Endodermal cell (in vitro differentiated cells): ENCODE results near the gene AGPS. TPM values are rescaled to one million over a fixed set of nuclear protein-coding genes. Genes with fewer than 3 reads are reported as not detected.

Source experiments
- DNase-seq: peaks from one replicate; pipeline ENCODE4 v3.0.0-alpha.2; 2017
- H3K27ac ChIP-seq: 2 replicates; pipeline ENCODE4 v1.5.1; 2013; ENCODE audit warnings: mild to moderate bottlenecking, low read depth, low read length, moderate library complexity
- H3K27me3 ChIP-seq: 2 replicates; pipeline ENCODE4 v1.6.1; 2013; ENCODE audit warnings: mild to moderate bottlenecking, low read length, moderate library complexity; ENCODE audit not compliant: insufficient read depth, control insufficient read depth, poor library complexity, severe bottlenecking
- H3K36me3 ChIP-seq: 2 replicates; pipeline ENCODE4 v1.7.0; 2013; ENCODE audit warnings: mild to moderate bottlenecking, low read length, moderate library complexity; ENCODE audit not compliant: control insufficient read depth, insufficient read depth
- H3K4me1 ChIP-seq: one replicate; pipeline ENCODE4 v1.7.0; 2013; ENCODE audit warnings: low read length; ENCODE audit not compliant: control insufficient read depth, insufficient read depth
- H3K4me3 ChIP-seq: 2 replicates; pipeline ENCODE4 v1.5.1; 2013; ENCODE audit warnings: mild to moderate bottlenecking, low read length, moderate library complexity
- H3K9ac ChIP-seq: 2 replicates; pipeline ENCODE4 v1.6.1; 2013; ENCODE audit warnings: mild to moderate bottlenecking, low read length, moderate library complexity; ENCODE audit not compliant: poor library complexity, severe bottlenecking; ENCODE audit errors: extremely low read depth
- H3K9me3 ChIP-seq: 2 replicates; pipeline ENCODE4 v1.6.1; 2013; ENCODE audit warnings: mild to moderate bottlenecking, low read length, moderate library complexity; ENCODE audit not compliant: control insufficient read depth
- H3K27ac Mint-ChIP-seq: 2 replicates; pipeline ENCODE4 v1.8.0; 2020; ENCODE audit warnings: mixed read lengths
- H3K27me3 Mint-ChIP-seq: 2 replicates; pipeline ENCODE4 v1.8.0; 2021; ENCODE audit warnings: mild to moderate bottlenecking, mixed read lengths; ENCODE audit not compliant: insufficient read depth
- H3K36me3 Mint-ChIP-seq: 2 replicates; pipeline ENCODE4 v1.8.0; 2020; ENCODE audit warnings: low read depth, mixed read lengths
- H3K4me1 Mint-ChIP-seq: 2 replicates; pipeline ENCODE4 v1.8.0; 2020; ENCODE audit warnings: mixed read lengths
- H3K4me3 Mint-ChIP-seq: 2 replicates; pipeline ENCODE4 v1.8.0; 2020; ENCODE audit warnings: mild to moderate bottlenecking, moderate library complexity, mixed read lengths
- H3K9me3 Mint-ChIP-seq: 2 replicates; pipeline ENCODE4 v1.8.0; 2020; ENCODE audit warnings: mild to moderate bottlenecking, mixed read lengths
- WGBS, 2 experiments: methylation state at CpG; one replicate each; pipeline versions ENCODE4 v1.1.5 to v1.1.7; 2013; ENCODE audit warnings: missing lambda C conversion rate in 2 of 2, mixed read lengths in 1 of 2; ENCODE audit not compliant: insufficient coverage in 1 of 2, insufficient read length in 1 of 2; 5-methylcytosine and 5-hydroxymethylcytosine counted together
- total RNA-seq, 2 donors: library from RNA; stranded (reverse); fragmentation: NEBNext Ultra II Directional in 1 of 2; extraction: Animal tissue kit (Norgen Biotek cat#: 25700) in 1 of 2; gene quantifications; 2 replicates in 1 of 2; 3 replicates in 1 of 2; pipeline ENCODE4 v1.2.1, GENCODE V29; 2021
- TF ChIP-seq, protein P1 (sequence below): fragments of 200-600 bp; sonication (generic); conservative IDR thresholded peaks from 2 replicates; pipeline ENCODE4 v1.5.0; 2021; ENCODE audit warnings: antibody characterized with exemption, mild to moderate bottlenecking

The AGPS gene
- total RNA-seq, 2 donors from 2014 or later, result 76.8 to 86.1 TPM

DNA sequence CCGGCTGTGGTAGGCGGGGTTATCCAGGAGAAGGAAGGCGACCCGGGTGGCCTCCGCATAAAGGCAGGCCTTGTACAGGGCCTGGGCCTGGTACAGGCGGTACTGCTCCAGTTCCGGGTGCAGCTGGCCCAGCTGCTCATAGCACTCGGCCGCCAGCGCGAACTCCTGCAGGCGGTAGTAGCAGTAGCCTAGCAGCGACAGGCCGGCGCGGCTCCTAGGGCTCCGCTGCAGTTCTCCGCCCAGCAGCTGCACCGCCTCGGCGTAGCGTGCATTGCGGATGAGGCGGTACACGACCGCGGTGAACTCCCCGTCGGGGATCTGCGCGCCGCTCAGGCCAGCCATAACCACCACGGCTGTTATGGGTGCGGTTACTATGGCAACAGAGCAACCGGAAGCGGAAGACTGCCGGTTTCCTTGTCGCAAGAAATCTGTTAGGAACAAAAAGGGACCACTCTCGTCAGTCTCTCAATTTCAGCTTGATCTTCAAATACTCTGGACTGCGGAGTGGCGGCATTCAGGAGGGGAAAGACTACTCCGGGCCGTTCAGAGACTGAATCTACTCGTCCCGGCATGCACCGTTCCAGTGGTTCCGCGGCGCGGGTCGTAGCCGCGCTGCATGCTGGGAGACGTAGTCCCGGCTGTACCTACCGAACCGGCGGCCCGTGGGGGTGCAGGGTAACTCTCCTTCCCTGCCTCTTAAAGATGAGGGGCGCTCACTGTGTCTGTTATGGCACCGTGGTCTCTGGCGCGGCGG is 160.0 kb downstream of the AGPS start:
- Histone ChIP-seq H3K27me3 (no peaks in the 10 kb centered on the region), H3K27ac (peak overlapping the region; percentile 96), H3K36me3 (no peaks in the 10 kb centered on the region), H3K4me3 (peak overlapping the region; percentile 96), H3K4me1 (no peaks in the 10 kb centered on the region), H3K9me3 (peaks cover 6% of the 10 kb centered on the region), H3K9ac (peak overlapping the region; percentile 98)
- Mint-ChIP-seq H3K4me3 (peak overlapping the region; percentile 80), H3K4me1 (no peaks in the 10 kb centered on the region), H3K27me3 (no peaks in the 10 kb centered on the region), H3K9me3 (peaks cover 8% of the 10 kb centered on the region), H3K27ac (peak overlapping the region; percentile 99), H3K36me3 (peaks cover 2% of the 10 kb centered on the region)
- WGBS, 2 experiments, result 0 to 2% methylated on average over 10 to 64 of the region's 64 CpGs
- TF ChIP-seq, protein P1, sequence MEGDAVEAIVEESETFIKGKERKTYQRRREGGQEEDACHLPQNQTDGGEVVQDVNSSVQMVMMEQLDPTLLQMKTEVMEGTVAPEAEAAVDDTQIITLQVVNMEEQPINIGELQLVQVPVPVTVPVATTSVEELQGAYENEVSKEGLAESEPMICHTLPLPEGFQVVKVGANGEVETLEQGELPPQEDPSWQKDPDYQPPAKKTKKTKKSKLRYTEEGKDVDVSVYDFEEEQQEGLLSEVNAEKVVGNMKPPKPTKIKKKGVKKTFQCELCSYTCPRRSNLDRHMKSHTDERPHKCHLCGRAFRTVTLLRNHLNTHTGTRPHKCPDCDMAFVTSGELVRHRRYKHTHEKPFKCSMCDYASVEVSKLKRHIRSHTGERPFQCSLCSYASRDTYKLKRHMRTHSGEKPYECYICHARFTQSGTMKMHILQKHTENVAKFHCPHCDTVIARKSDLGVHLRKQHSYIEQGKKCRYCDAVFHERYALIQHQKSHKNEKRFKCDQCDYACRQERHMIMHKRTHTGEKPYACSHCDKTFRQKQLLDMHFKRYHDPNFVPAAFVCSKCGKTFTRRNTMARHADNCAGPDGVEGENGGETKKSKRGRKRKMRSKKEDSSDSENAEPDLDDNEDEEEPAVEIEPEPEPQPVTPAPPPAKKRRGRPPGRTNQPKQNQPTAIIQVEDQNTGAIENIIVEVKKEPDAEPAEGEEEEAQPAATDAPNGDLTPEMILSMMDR, result no peak
- peak; percentile 95 for DNase-seq

DNA sequence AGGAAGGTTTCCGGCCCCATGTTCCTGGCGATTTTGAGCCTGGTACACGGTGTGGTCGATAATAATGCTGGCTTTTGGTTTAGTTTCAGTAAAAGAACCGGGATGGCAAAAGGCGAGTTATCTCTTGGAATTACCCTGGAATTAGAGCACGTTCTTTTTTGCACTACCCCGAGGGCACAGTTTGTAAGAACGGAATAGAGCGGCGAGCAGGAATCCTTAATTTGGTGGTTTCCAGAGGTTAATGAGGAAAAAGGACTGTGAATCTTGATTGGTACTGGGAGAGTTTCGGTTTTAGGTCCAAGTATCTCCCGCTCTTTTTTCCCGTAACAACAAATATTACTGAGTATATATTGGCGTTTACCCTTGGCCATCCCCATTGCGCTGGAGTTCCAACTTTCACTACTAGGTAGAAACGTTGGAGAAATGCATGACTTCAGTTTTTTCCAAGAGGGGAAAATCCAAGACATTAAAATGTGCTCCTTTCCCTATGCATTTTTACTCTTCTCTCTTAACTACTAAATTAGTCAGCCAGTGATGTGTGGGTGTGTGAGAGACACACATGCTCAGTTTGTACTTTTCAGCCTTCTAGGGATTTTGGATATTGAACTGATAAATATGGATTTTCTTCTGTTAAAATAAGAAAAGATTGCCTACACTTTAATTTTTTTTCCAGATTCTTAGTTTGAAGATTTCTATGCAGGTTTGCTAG is 160.8 kb downstream of the AGPS start:
- peak overlapping the region; percentile 80 for H3K4me3 Mint-ChIP-seq
- TF ChIP-seq, protein P1, result no peak
- peak overlapping the region; percentile 98 for H3K9ac ChIP-seq
- 21 to 24% methylated on average over 7 to 17 of the region's 17 CpGs for WGBS, 2 experiments
- peaks cover 2% of the 10 kb centered on the region for H3K36me3 Mint-ChIP-seq
- peak overlapping the region; percentile 96 for H3K4me3 ChIP-seq
- peak overlapping the region; percentile 99 for H3K27ac Mint-ChIP-seq
- no peak for DNase-seq
- H3K27me3 ChIP-seq, result no peaks in the 10 kb centered on the region
- no peaks in the 10 kb centered on the region for H3K4me1 Mint-ChIP-seq
- peak overlapping the region; percentile 96 for H3K27ac ChIP-seq
- H3K9me3 Mint-ChIP-seq, result peaks cover 15% of the 10 kb centered on the region
- H3K36me3 ChIP-seq, result no peaks in the 10 kb centered on the region
- H3K4me1 ChIP-seq, result no peaks in the 10 kb centered on the region
- H3K9me3 ChIP-seq, result peaks cover 14% of the 10 kb centered on the region
- no peaks in the 10 kb centered on the region for H3K27me3 Mint-ChIP-seq

DNA sequence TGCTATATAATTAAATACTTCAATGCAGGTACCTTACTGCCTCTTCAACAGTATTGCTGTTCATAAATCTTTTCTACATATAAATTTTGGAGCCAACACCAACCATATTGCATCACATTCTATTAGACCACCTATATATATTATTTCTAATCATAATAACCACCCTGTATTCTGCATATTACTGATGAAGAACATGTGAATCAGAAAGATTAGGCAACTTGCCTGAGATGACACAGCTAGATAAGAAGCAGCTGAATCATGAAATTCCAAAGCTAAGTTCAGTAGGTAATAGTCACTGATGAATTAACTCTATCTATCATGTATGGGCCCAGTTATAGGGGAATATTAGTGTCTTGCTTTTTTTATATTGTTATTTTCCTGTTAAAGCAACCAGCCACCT is 161.8 kb downstream of the AGPS start:
- Histone ChIP-seq H3K27me3 (no peaks in the 10 kb centered on the region), H3K4me3 (no peak overlapping the region), H3K4me1 (no peaks in the 10 kb centered on the region), H3K27ac (no peak overlapping the region), H3K9ac (no peak overlapping the region), H3K9me3 (peaks cover 20% of the 10 kb centered on the region), H3K36me3 (no peaks in the 10 kb centered on the region)
- Mint-ChIP-seq H3K4me3 (no peak overlapping the region), H3K9me3 (peaks cover 23% of the 10 kb centered on the region), H3K36me3 (peaks cover 2% of the 10 kb centered on the region), H3K4me1 (no peaks in the 10 kb centered on the region), H3K27me3 (no peaks in the 10 kb centered on the region), H3K27ac (no peak overlapping the region)
- DNase-seq, result no peak
- TF ChIP-seq, protein P1, result no peak
